GM19455 (cell line): ENCODE results near the gene TCF7L2.

Source experiments
- ATAC-seq: cut with Tn5 transposase; IDR thresholded peaks from one replicate; pipeline ENCODE4 v1.9.1; 2021; ENCODE audit not compliant: unreplicated experiment

The TCF7L2 gene

DNA sequence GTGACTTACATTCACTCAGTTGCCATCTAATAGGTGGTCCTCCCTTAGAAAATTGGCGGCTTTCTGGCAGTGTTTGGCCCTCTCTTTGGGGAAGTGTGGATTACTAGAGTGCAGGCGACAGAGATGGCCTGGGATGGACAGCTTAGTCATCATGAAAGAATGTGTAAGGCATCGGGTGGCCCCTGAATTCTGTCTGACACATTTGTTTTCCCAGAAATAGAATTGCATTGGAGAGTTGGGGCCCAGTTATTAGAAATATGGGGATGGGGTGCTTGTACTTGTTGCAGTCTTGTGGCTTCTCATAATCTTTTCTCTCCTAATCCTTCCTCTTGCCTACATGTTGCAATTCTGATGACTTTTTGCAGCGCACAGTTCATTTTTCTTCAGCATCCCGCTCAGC lies 13.8 kb downstream of the TCF7L2 start:
- no peak for ATAC-seq

- no peak for ATAC-seq
Measured at GRCh38 chr10:112964482-112964881, 14.4 kb downstream of the TCF7L2 start.

GRCh38 chr10:112966194-112966855 lies 16.3 kb downstream of the TCF7L2 start:
- no peak for ATAC-seq

GRCh38 chr10:112967200-112967599 lies 17.2 kb downstream of the TCF7L2 start:
- no peak for ATAC-seq

- no peak for ATAC-seq
Measured at GRCh38 chr10:112969131-112969530, 19.1 kb downstream of the TCF7L2 start.

DNA sequence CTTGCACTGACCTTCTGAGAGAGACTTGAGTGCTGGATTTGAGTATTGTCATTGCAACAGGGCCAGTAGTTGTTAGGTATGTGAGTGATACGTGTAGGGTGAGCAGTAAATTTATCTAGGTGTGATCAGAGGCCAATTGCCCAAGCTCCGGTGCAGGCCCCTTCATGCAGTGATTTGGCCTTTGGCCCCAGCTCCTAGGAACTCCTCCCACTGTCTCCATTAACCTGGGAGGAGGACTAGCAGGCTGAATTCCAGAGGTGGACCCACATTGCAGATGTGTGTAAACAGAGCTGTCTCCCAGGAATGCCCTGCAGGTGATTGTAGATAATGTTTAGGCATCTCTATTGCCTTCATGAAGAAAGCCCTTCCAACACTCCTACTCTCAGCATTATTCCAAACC lies 19.5 kb downstream of the TCF7L2 start:
- no peak for ATAC-seq

GRCh38 chr10:112970021-112970420 lies 20.0 kb downstream of the TCF7L2 start:
- ATAC-seq: no peak

DNA sequence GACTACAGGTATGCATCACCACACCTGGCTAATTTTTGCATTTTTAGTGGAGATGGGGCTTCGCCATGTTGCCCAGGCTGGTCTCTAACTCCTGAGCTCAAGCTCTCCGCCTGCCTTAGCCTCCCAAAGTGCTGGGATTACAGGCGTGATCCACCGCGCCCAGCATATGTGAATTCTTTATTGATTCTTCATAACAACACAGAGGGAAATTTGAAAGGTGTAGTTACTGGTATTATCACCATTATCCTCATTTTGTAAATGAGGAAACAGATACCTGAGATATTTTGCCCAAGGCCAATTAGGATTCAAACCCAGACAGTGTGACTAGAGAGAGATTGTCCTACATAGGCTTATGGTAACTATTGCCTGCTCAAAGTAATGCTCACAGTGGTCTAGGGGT lies 22.6 kb downstream of the TCF7L2 start:
- no peak for ATAC-seq

DNA sequence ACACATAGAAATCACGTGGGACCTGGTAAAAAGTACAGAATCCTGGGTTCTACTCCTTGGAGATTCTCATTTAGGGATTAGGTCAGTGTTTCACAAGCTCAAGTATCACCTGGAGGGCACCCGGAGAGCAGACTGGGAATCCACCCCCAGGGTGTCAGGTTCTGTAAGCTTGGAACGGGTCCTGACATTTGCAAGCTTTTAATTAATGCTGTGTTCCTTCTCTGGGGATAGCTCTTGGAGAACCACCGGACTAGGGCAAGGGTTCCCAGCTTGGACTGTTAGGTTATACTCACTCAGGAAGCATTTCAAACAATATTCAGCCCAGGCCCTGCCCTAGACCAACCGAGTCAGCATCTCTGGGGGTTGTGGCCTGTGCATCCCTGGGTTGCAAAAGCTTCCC lies 23.0 kb downstream of the TCF7L2 start:
- no peak for ATAC-seq

DNA sequence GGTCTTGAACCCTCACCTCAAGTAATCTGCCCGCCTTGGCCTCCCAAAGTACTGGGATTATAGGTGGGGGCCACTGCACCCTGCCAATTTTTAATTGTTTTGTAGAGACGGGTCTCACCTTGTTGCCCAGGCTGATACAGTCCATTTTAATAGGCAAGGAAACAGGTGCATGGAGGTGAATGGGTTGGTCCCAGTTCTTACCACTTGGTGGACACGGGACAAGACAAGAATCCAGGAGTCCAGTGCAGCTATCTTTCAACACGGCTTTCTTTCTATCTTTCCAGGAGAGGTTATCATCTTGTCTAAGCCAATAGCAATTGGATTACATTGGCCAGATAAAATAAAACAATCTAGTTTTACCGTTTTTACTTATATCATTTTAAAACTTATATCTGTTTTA lies 23.8 kb downstream of the TCF7L2 start:
- no peak for ATAC-seq

GRCh38 chr10:112977426-112977898 lies 27.4 kb downstream of the TCF7L2 start:
- ATAC-seq: no peak

DNA sequence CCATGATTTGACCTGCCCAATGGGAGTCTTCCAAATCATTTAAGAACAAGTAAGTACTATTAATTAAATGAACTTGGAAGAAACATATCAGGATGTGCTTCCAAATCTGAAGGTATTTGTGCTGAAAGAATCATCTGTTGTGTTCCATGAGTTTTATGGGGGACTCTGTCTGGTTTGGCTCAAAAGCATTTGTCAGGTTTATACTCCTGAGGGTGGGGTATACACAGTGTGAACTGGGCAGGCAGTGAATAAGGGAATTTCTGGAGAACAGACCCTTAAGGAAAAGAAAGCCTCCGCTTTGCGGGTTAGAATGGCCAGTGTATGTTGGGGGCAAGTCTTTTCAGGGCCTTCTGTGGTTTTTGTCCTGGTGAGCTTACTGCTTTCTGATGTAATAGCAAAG lies 29.9 kb downstream of the TCF7L2 start:
- no peak for ATAC-seq

GRCh38 chr10:112980937-112981336 lies 30.9 kb downstream of the TCF7L2 start:
- no peak for ATAC-seq

- ATAC-seq: peak; percentile 96
Measured at GRCh38 chr10:112981553-112981952, 31.5 kb downstream of the TCF7L2 start.

- no peak for ATAC-seq
Measured at GRCh38 chr10:112983444-112984056, 33.5 kb downstream of the TCF7L2 start.

DNA sequence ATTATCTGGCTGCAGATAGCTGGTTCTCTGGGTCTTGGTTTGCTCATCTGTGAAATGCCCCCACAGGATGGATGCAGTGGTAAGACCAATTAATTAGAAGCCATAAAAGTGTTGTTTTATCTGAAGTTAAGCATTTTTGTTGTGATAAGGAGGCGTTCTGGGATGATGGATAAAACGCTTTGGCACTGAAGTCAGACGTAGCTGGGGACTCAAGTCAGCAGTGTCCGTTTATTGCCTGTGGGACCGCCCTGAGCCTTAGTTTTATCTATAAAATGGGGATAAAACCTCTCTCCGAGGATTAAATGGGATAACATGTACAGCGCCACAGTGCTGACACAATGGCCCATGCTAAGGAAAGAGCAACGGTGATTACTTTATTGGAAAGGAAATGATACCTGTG lies 34.7 kb downstream of the TCF7L2 start:
- no peak for ATAC-seq

DNA sequence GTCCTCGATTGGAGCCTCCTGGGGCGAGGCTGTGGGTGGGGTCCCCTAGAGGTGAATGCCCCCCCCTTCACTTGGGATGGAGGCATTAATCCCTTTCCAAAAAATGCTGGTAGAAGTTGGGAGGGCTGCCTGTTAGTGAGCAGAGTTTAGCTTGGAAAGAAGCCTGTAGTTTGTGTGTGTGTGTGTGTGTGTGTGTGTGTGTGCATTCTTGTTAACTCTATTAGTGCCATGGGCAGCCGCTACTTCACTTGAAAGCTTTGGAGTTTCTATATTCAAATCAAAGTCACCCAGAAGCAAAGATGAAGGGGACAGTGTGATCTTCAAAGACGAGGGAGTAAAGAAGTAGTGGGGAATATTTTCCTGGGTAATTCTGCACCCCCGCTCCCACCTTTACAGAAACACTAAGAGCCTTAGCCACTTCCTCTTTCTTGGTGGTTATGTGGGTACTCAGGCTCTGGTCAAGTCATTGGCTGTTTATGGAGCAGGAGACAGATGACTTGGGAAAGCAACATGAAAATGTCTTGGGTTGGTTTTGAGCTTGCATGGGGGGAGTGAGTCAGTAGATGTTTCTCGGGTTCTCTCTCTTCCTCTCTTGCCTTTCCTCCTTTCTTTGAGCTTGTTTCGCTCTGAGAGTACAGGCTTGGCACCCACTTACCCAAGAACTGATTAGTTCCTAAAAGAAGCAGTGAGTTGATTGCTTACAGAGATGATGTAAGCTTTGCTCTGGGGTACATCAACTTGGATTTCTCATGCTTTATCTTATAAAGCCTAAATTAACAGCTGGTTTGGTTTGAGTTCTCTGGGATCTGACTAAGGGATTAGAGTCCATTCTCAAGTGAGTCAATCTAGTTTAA lies 35.9 kb downstream of the TCF7L2 start:
- ATAC-seq: no peak

DNA sequence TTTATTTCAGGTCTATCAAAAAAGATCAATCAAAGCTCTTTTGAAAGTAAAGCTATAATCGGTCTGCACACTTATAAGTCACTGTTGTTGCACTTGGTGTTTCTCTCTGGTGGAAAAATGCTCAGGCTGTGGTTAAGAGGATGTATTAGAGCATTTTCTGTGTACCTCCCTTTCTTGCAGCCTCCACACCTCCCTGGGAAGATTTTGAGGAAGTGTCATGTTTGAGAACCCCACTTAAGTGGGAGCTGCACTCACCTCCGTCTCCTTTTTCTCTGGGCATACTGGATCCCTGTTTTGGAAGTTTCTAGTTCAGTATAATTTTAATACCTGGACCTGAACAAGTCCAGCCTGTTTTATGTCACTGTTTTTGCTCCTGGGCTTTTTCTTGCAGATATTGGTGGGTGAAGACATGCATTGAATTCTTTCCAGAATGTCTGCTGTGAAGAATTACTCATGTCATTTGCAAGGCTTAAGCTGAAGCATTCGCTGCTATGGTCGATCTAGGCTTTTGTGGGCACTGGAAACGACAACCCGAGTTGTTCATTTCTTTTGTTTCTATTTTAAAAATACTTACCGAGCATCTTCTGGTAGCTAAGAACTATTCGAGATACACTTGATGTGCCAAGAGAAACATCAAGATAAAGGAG lies 36.6 kb downstream of the TCF7L2 start:
- no peak for ATAC-seq

- no peak for ATAC-seq
Measured at GRCh38 chr10:112988839-112989406, 38.9 kb downstream of the TCF7L2 start.

DNA sequence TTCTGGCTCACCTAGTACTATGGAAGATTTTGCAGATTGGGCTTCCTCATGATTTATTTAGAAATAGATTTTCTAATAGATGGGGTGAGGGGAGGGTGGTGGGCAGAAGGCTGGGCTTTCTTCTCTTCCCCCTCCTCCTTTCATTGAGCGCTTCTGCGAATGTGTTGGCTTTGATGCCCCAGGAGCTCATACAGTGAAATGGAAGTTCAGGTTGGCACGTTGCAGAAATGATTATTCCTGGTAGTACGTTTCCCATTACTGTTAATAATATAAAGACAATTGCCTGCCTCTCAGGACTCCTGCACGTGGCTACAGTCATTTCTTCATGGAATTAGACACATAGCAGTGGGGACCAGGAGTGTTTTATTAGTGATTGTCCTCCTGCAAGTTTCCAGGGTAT lies 39.8 kb downstream of the TCF7L2 start:
- no peak for ATAC-seq

- no peak for ATAC-seq
Measured at GRCh38 chr10:112990271-112990670, 40.2 kb downstream of the TCF7L2 start.
